DMS53 treated with DMSO at 0.1 percent for 48 hours (cell line): Measurements from ENCODE around the gene BNIP5.

Experiments
- DNase-seq: peaks from one replicate; lab custom pipeline; 2025; ENCODE audit not compliant: unreplicated experiment; lab: John Stamatoyannopoulos, UW

BNIP5 gene

DNA sequence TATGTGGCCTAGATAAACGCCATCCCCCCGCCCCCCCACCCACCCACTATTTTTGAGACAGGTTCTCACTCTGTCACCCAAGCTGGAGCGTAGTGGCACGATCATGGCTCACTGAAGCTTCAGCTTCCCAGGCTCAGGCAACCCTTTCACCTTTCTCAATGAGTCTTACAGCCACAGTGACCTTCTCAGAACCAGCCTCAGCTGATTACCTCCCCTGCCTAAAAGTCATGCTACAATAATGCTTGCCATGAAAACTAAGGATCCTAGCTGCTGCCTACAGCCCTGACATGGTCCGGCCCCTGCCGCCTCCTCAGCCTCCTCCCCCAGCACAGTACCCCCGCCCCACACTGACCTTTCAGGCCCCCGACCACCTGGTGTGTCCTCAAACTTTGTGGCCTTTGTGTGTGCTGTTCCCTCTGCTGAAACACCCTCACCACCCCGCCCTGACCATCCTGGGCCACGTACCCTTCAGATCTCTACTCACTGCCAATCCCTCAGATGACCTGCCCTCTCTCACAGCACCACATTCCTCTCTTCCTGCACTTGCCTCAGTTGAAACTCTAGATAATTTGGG is 35.5 kb downstream of the BNIP5 start:
- no peak for DNase-seq

DNA sequence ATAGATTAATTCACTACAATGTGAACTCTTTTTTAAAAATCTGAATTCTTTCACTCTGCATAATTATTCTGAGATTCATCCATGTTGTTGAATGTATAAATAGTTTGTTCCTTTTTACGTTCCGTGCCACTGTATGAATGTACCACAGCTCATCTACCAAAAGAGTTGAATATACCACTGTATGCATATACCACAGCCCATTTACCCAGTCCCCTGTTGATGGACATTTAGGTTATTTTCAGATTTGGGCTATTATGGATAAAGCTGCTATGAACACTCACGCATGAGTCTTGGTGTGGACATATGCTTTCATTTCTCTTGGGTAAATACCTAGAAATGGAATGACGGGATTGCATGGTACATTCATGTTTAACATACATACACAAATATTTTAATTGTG is 38.7 kb downstream of the BNIP5 start:
- DNase-seq = no peak

DNA sequence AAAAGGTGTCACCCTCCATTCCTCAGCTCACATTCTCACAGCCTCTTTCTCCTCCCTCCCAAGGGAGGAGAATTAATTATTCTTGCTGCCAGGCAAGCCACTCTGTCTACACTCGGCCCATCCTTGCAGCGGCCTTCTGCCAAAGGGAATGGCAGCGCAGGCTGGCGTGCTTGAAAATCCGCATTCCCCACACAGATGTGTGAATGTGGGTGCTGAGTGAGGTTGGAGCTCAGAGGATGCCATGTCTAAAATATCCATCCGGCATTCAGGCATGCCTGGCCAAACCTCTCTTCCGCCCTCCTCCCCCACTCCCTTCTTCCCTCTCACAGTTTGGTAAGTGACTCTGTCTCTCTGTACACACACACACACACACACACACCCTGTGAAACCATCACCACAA is 39.2 kb downstream of the BNIP5 start:
- DNase-seq = no peak

DNA sequence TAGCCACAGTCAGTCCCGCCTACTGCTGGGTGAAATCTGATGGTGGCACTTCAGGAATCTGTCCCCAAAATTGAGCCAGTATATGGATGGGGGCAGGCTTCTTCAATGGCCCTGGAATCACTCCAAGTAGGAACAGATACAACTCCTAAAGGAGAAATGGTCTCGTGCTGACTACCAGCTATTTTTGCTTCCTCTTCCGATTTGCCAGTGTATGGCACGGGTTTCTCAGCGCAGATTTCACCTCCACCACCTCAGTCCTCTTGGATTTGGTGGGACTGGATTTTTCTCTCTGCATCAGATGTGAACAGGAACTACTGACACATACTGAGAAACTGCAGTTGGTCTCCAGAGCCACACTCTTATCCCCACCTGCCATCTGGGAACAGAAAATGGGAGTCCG is 39.6 kb downstream of the BNIP5 start:
- DNase-seq = no peak

DNA sequence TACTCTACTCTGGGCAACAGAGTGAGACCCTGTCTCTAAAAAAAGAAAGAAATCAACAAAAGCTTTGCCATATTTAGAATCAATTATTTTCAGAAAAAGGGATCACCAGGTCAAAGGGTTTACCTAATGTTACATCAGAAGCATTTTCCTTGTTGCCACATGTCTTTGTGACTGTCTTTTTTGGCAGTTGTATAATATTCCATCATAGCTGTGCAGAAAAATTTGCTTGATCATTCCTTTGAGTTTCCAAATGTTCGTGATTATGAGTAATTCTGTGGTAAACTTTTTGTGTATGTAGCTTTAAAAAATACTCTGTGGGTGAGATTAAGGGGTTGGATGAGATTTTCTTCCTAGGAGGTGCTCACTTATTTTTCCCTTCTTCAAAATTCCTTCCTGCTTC is 40.4 kb downstream of the BNIP5 start:
- no peak for DNase-seq

- no peak for DNase-seq
These were observed 44.5 kb downstream of the BNIP5 start for GRCh38 chr6:36292170-36292569.

GRCh38 chr6:36290668-36291620 is 45.7 kb downstream of the BNIP5 start:
- no peak for DNase-seq

DNA sequence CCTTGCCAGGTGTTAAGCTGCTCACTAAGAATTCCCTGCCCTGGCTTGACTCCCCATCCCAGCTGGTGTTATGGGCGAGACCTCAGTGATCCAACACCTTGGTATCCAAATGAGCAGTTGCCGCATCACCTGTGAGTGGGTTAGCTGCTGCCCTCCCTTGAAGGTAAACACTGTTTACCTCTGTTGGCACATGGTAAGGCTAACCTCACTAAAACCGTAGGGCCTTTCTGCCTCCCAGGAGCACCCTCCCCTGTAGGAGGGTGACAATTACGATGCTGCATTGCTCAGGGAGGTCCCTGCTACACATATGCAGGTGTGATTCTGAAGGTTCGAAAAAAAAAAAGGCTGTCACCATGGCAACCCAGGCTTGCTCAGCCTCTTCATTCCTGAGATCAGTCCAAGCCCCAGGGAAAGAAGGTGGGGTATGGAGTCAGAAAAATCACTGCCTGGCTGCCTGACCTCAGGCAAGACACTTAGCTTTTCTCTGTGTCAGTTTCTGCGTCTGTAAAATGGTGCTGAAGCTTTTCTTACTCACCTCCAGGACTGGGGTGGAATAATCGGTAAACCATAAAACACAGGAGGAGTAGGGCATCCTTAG is 47.3 kb downstream of the BNIP5 start:
- no peak for DNase-seq

DNA sequence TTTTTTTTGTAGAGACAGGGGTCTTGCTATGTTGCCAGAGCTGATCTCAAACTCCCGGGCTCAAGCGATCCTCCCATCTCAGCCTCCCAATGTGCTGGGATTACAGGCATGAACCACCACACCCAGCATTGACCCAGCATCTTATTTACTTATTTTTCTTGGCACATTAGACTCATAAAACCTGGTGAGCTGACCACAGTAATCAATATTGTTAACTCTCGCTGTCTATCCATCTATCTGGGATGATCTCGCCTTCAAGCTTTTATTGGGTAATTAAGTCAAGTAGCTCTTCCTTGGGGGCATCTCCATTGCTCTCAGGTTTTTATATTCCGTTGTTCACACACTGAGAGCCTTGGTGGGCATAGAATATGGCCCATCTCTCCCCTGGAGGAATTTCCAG is 49.8 kb downstream of the BNIP5 start:
- DNase-seq = no peak

- DNase-seq = no peak
These were observed 50.9 kb downstream of the BNIP5 start for GRCh38 chr6:36285797-36286196.

DNA sequence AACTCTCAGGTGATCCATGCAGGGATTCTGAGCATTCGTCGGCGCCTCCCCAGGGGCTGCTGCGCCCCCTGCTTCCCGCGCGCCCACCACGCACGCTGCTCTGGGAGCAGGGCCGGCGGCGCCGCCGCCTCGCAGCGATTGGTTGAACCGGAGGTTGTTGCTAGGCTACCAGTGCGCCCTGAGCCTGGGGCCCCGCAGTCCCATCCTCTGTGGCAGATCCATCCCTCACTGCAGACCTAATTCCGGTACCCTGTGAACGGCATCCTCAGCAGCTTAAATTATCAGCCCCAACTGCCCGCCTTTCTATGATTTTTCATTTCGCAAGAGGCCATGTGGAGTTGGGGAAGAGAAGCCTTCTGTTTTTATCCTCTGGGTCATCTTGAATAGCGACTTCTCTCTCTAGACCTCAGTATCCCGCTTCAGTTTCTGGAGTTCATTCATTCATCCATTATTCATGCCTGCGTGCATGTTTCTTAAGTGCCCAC is 51.5 kb downstream of the BNIP5 start:
- no peak for DNase-seq

DNA sequence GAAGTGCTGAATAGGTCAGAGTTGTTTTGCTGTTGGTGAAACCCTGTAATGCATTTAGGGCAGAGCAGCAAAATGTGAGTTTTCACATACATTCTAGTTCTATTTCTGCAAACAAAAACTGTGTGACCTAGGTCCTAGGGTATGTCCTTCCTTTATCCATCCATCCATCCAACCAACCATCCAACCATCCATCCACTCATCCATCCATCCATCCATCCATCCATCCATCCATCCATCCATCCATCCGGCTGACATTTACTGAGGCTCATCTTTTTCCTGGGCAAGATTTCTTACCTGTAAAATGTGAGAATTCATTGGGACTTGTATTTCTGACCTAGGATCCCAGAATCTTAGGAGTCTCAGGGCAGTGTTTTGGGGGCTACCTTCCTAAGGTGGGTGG is 52.3 kb downstream of the BNIP5 start:
- no peak for DNase-seq

- no peak for DNase-seq
These were observed 53.1 kb downstream of the BNIP5 start for GRCh38 chr6:36283608-36284007.

DNA sequence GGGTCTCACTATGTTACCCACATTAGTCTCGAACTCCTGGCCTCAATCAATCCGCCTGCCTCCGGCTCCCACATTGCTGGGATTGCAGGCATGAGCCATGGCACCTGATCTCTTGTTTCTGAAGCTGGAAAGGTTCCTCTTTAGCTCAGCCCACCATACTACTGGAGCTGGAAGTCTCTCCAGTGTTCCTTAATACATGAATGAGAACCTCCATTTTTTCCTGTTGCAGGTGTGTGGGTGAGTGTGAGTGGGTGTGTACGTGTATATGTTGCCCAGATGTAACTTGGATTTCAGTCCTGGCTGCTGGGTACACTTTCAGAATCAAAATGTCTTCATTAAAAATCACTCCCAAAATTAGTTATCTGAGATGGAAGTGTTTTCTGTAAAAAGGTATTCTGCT is 55.7 kb downstream of the BNIP5 start:
- DNase-seq = no peak

DNA sequence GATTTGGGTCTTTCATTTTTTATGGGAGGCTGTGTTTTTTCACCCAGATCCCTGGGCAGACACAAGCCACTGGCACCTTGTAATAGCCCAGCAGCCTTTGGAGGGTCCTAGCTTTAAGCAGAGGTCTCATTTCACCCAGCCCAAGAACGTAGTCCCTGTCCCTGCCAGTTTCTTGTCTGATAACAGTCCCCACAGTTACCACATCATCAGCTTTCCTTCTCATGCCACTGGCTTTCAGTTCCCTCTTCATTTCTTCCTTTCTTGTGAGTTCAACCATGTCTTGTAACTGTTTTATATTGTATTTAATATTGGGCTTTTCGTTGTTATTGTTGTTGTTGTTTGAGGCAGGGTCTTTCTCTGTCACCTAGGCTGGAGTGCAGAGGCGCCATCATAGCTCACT is 56.2 kb downstream of the BNIP5 start:
- no peak for DNase-seq

DNA sequence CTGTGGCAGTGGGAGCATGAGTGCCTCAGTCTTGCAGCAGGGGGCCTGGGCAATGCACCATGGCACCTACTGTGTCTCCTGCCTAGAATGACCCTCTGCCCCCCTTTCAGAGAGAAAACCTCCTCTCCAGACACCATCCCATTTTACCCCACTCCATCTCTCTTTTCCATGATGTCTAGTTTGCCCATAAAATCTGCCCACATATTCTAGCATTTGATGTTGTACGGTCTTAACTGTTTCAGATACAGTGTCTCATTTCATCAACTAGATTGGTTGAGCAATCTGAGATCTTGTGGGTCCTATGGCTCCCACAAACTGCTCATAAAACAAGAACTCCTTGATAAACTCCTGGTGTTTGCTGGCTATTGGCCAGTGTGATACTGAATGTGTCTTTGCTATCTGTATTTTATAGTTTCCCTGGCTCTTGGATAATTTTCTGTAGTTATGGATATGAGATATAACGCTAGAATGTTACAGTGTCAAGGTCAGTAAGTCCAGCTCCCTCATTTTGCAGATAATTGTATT is 58.7 kb downstream of the BNIP5 start:
- DNase-seq = no peak

DNA sequence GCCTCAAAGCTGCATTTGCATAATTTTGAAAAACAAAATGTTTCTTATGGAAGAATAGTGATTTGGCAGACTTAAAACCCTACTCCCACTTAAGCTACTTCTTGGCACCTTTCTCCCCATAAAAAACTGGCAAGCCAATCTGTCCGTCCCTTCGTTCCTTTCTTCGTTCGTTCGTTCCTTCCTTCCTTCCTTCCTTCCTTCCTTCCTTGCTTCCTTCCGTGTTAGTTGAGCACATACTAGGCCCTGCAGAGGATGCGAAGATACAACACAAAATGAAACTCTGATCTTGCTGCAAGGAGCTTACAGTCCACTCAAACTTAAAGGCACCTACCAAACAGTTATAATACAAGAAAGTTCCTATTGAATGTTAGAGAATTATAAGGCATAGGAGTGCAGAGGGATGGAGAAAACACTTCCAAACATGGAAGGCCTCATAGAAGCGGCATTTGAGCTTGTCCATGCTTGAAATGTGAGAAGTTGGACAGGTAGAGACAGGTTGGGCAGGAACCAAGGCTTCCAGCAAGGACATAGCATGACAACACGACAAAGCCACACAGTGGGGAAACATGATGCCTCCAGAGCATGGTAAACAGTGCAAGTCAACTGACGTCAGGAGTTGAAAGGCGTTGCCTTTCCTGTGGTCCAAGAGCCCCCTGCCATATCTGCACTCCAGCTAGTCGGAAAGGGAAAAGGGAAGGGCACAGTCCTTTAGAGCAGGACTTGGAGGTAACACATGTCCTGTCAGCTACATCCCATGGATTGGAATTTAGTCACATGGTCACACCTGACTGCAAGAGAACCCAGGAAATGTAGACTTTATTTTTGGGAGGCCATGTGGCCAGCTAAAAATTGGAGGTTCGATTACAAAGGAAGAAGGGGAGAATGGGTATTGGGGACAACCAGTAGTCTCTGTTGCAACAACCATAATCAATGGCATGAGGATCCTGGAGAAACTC is 59.8 kb downstream of the BNIP5 start:
- no peak for DNase-seq

- no peak for DNase-seq
These were observed 62.7 kb downstream of the BNIP5 start for GRCh38 chr6:36273802-36274514.

- DNase-seq = no peak
These were observed 63.6 kb downstream of the BNIP5 start for GRCh38 chr6:36273067-36273466.

- DNase-seq = no peak
These were observed 64.5 kb downstream of the BNIP5 start for GRCh38 chr6:36272234-36272633.
